GM12892 (cell line): Measurements from ENCODE around the gene REXO1. TPM values are rescaled to one million over a fixed set of nuclear protein-coding genes. Genes with fewer than 3 reads are reported as not detected.
"Not testable (repeated sequence)": the region's sequence is repeated elsewhere in the genome, so short reads cannot be mapped to it uniquely, and the experiment has no call there.

ENCODE experiments used
- DNase-seq: peaks from one replicate; pipeline ENCODE4 v3.0.0; 2011; ENCODE audit not compliant: insufficient read length
- FAIRE-seq: peaks from 2 replicates; lab custom pipeline; 2011; peaks lifted over from hg19 to GRCh38; lab: Jason Lieb, UNC
- POLR2A ChIP-seq: IDR thresholded peaks from 2 replicates; pipeline ENCODE4 v1.6.1; 2011; ENCODE audit warnings: low read depth, low read length, control low read depth
- POLR2AphosphoS5 ChIP-seq: IDR thresholded peaks from 2 replicates; pipeline ENCODE4 v1.6.1; 2011; ENCODE audit warnings: low read depth, low read length, control low read depth
- TAF1 ChIP-seq: IDR thresholded peaks from 2 replicates; pipeline ENCODE4 v1.6.1; 2011; ENCODE audit warnings: low read depth, mild to moderate bottlenecking, control low read depth, low read length, borderline replicate concordance
- polyA plus RNA-seq: library from polyadenylated mRNA; unstranded; fragments of >200 nt; gene quantifications from one replicate; pipeline ENCODE4 v1.2.1, GENCODE V29; 2012; ENCODE audit warnings: missing spikeins, inconsistent platforms; ENCODE audit not compliant: missing spikeins

REXO1 gene
- 9.5 TPM for polyA plus RNA-seq

GRCh38 chr19:1848399-1849131 is at the start of gene REXO1:
REXO1 (minus strand) TSS chr19:1848483; CDS start chr19:1848358, 125 bp downstream.
- FAIRE-seq (peak; percentile 96), DNase-seq (peak; percentile 93)
- TF ChIP-seq POLR2AphosphoS5, result peak; percentile 71
- TF ChIP-seq POLR2A, result peak; percentile 89
- TF ChIP-seq TAF1, result peak; percentile 89

GRCh38 chr19:1896508-1896907 is 48.2 kb upstream of the REXO1 start:
- TF ChIP-seq TAF1 (no peak), POLR2AphosphoS5 (no peak), POLR2A (no peak)
- DNase-seq (no peak), FAIRE-seq (no peak)

- DNase-seq, result no peak
- TF ChIP-seq POLR2AphosphoS5, result no peak
- no peak for FAIRE-seq
Observed at GRCh38 chr19:1893791-1894190, 45.5 kb upstream of the REXO1 start.

GRCh38 chr19:1889907-1890306 is 41.6 kb upstream of the REXO1 start:
- TF ChIP-seq POLR2A, result no peak
- no peak for TF ChIP-seq POLR2AphosphoS5
- FAIRE-seq (no peak), DNase-seq (no peak)

GRCh38 chr19:1888385-1888784 is 40.1 kb upstream of the REXO1 start:
- TF ChIP-seq TAF1, result no peak
- TF ChIP-seq POLR2A, result no peak
- TF ChIP-seq POLR2AphosphoS5, result no peak
- FAIRE-seq, result no peak
- no peak for DNase-seq

GRCh38 chr19:1886360-1886759 is 38.1 kb upstream of the REXO1 start:
- not testable (repeated sequence) for FAIRE-seq, DNase-seq

- FAIRE-seq (peak; percentile 94), DNase-seq (peak; percentile 95)
- TF ChIP-seq POLR2A, result peak; percentile 42; the same call in 1 of the 2 replicates
Observed at GRCh38 chr19:1885398-1886119, 37.3 kb upstream of the REXO1 start, which contains the start of gene ABHD17A. ABHD17A (minus strand) TSS chr19:1885496; CDS start chr19:1881566, 3,930 bp downstream.

GRCh38 chr19:1884719-1885334 is 36.5 kb upstream of the REXO1 start:
- no peak for TF ChIP-seq POLR2AphosphoS5
- TF ChIP-seq TAF1, result no peak
- 0 out of 2 replicates have a peak, but pooled peaks have one; percentile 41 for TF ChIP-seq POLR2A
- FAIRE-seq (no peak), DNase-seq (no peak)

- DNase-seq (no peak), FAIRE-seq (peak; percentile 90)
- no peak for TF ChIP-seq POLR2AphosphoS5
- TF ChIP-seq TAF1, result no peak
- no peak for TF ChIP-seq POLR2A
Observed at GRCh38 chr19:1884291-1884718, 36.0 kb upstream of the REXO1 start.

- FAIRE-seq (no peak), DNase-seq (no peak)
- TF ChIP-seq POLR2AphosphoS5 (no peak), POLR2A (no peak)
Observed at GRCh38 chr19:1883784-1884183, 35.5 kb upstream of the REXO1 start.

- FAIRE-seq, result no peak
- no peak for DNase-seq
- TF ChIP-seq TAF1 (no peak), POLR2A (no peak), POLR2AphosphoS5 (no peak)
Observed at GRCh38 chr19:1882786-1883692, 34.8 kb upstream of the REXO1 start.
